Tibial nerve (tissue), 4 donors: ENCODE results near the gene GDE1. TPM values are rescaled to one million over a fixed set of nuclear protein-coding genes. Genes with fewer than 3 reads are reported as not detected.

ENCODE experiments used
- DNase-seq, 2 donors: peaks; one replicate each; pipeline ENCODE4 v3.0.0-alpha.2; 2019; ENCODE audit warnings: low spot score in 2 of 2
- H3K27ac ChIP-seq, 4 donors: fragments of 200-600 bp; sonication (generic) in 3 of 4; one replicate each; pipeline ENCODE4 v1.5.1; 2017 to 2019; ENCODE audit warnings: mild to moderate bottlenecking in 1 of 4
- H3K27me3 ChIP-seq, 2 donors: fragments of 200-600 bp; sonication (generic) in 1 of 2; one replicate each; pipeline versions ENCODE4 v1.5.1 to v1.6.0; 2017 to 2019
- H3K36me3 ChIP-seq, 3 donors: fragments of 200-600 bp; sonication (generic); one replicate each; pipeline ENCODE4 v1.5.1; 2018 to 2019
- H3K4me1 ChIP-seq, 4 donors: fragments of 200-600 bp; sonication (generic) in 3 of 4; one replicate each; pipeline ENCODE4 v1.5.1; 2017 to 2019
- H3K4me3 ChIP-seq, 4 donors: fragments of 200-600 bp; sonication (generic) in 3 of 4; one replicate each; pipeline ENCODE4 v1.5.1; 2017 to 2019; ENCODE audit warnings: mild to moderate bottlenecking in 1 of 4, moderate library complexity in 1 of 4
- H3K9me3 ChIP-seq, 4 donors: fragments of 200-600 bp; sonication (generic) in 3 of 4; one replicate each; pipeline ENCODE4 v1.5.1; 2017 to 2019
- CTCF ChIP-seq, 5 experiments: fragments of 200-600 bp in 3 of 5; fragments of 450-650 bp in 2 of 5; sonication (generic) in 3 of 5; IDR thresholded peaks; one replicate each; pipeline ENCODE4 v1.5.1; 2016 to 2019; ENCODE audit warnings: antibody characterized with exemption in 5 of 5, mild to moderate bottlenecking in 3 of 5, moderate library complexity in 2 of 5
- EP300 ChIP-seq, 2 donors: sonication (generic); formaldehyde crosslinking; IDR thresholded peaks; one replicate each; pipeline ENCODE4 v1.6.1; 2017; ENCODE audit warnings: antibody characterized with exemption in 2 of 2, mild to moderate bottlenecking in 1 of 2
- POLR2A ChIP-seq, 2 donors: fragments of 450-650 bp; IDR thresholded peaks; one replicate each; pipeline ENCODE4 v1.6.1; 2017; ENCODE audit warnings: antibody characterized with exemption in 2 of 2, mild to moderate bottlenecking in 2 of 2, moderate library complexity in 2 of 2
- WGBS, 2 donors: methylation state at CpG; one replicate each; pipeline ENCODE4 v1.1.5; 2018; 5-methylcytosine and 5-hydroxymethylcytosine counted together
- total RNA-seq, 4 donors: library from RNA; depleted of rRNA; stranded (reverse); fragments of >200 nt; gene quantifications; one replicate each; pipeline ENCODE4 v1.1.0, GENCODE V29; 2016

GDE1 gene
- total RNA-seq, 4 donors from 2014 or later: 40.6 to 58.1 (median 45.0) TPM

- DNase-seq: no peak
- Histone ChIP-seq H3K27ac (no peak overlapping the region), H3K4me1 (no peaks in the 10 kb centered on the region), H3K36me3 (no peaks in the 10 kb centered on the region), H3K4me3 (no peak overlapping the region), H3K9me3 (peaks cover 0 to 6% (median 0%) of the 10 kb centered on the region in 4 donors), H3K27me3 (no peaks in the 10 kb centered on the region)
- WGBS, 2 donors: 92 to 100% methylated on average over 1 of the region's 1 CpG
- no peak for TF ChIP-seq POLR2A (IDR thresholded peaks at IDR 0.05)
- no peak for TF ChIP-seq EP300 (IDR thresholded peaks at IDR 0.05)
- no peak for TF ChIP-seq CTCF (IDR thresholded peaks at IDR 0.05)
These were observed 39.6 kb downstream of the GDE1 start for GRCh38 chr16:19482291-19482690.

GRCh38 chr16:19481769-19482168 lies 40.1 kb downstream of the GDE1 start:
- no peaks in the 10 kb centered on the region for H3K27me3 ChIP-seq
- H3K4me3 ChIP-seq: no peak overlapping the region
- H3K36me3 ChIP-seq: no peaks in the 10 kb centered on the region
- WGBS, 2 donors: 81 to 93% methylated on average over 5 of the region's 5 CpGs
- peaks cover 0 to 6% (median 0%) of the 10 kb centered on the region in 4 donors for H3K9me3 ChIP-seq
- H3K27ac ChIP-seq: no peak overlapping the region
- H3K4me1 ChIP-seq: no peaks in the 10 kb centered on the region
- no peak for TF ChIP-seq EP300 (IDR thresholded peaks at IDR 0.05)
- TF ChIP-seq POLR2A (IDR thresholded peaks at IDR 0.05): no peak
- DNase-seq: no peak

GRCh38 chr16:19481296-19481695 lies 40.6 kb downstream of the GDE1 start:
- Histone ChIP-seq H3K4me3 (no peak overlapping the region), H3K27me3 (no peaks in the 10 kb centered on the region), H3K27ac (no peak overlapping the region), H3K9me3 (peaks cover 0 to 6% (median 0%) of the 10 kb centered on the region in 4 donors), H3K4me1 (no peaks in the 10 kb centered on the region), H3K36me3 (no peaks in the 10 kb centered on the region)
- WGBS, 2 donors: 69 to 71% methylated on average over 2 of the region's 2 CpGs
- no peak for DNase-seq
- TF ChIP-seq CTCF (IDR thresholded peaks at IDR 0.05) (no peak), EP300 (IDR thresholded peaks at IDR 0.05) (no peak), POLR2A (IDR thresholded peaks at IDR 0.05) (no peak)

GRCh38 chr16:19479302-19479721 lies 42.6 kb downstream of the GDE1 start:
- WGBS, 2 donors: 69 to 89% methylated on average over 3 of the region's 3 CpGs
- Histone ChIP-seq H3K27me3 (no peaks in the 10 kb centered on the region), H3K4me1 (no peaks in the 10 kb centered on the region), H3K9me3 (peaks cover 0 to 6% (median 0%) of the 10 kb centered on the region in 4 donors), H3K4me3 (no peak overlapping the region), H3K27ac (no peak overlapping the region), H3K36me3 (no peaks in the 10 kb centered on the region)
- DNase-seq: no peak
- TF ChIP-seq CTCF (IDR thresholded peaks at IDR 0.05): no peak
- no peak for TF ChIP-seq EP300 (IDR thresholded peaks at IDR 0.05)
- TF ChIP-seq POLR2A (IDR thresholded peaks at IDR 0.05): no peak

GRCh38 chr16:19478505-19478904 lies 43.4 kb downstream of the GDE1 start:
- DNase-seq: no peak
- Histone ChIP-seq H3K4me3 (no peak overlapping the region), H3K36me3 (no peaks in the 10 kb centered on the region), H3K27me3 (no peaks in the 10 kb centered on the region), H3K4me1 (no peaks in the 10 kb centered on the region), H3K27ac (no peak overlapping the region), H3K9me3 (peaks cover 0 to 6% (median 0%) of the 10 kb centered on the region in 4 donors)
- TF ChIP-seq POLR2A (IDR thresholded peaks at IDR 0.05) (no peak), CTCF (IDR thresholded peaks at IDR 0.05) (no peak), EP300 (IDR thresholded peaks at IDR 0.05) (no peak)
- WGBS, 2 donors: 85 to 90% methylated on average over 1 of the region's 1 CpG

GRCh38 chr16:19474617-19475016 lies 47.3 kb downstream of the GDE1 start:
- Histone ChIP-seq H3K36me3 (no peaks in the 10 kb centered on the region), H3K27ac (no peak overlapping the region), H3K4me3 (no peak overlapping the region), H3K9me3 (no peaks in the 10 kb centered on the region), H3K4me1 (no peaks in the 10 kb centered on the region), H3K27me3 (no peaks in the 10 kb centered on the region)
- DNase-seq: no peak
- TF ChIP-seq EP300 (IDR thresholded peaks at IDR 0.05): no peak
- no peak for TF ChIP-seq POLR2A (IDR thresholded peaks at IDR 0.05)
- no peak for TF ChIP-seq CTCF (IDR thresholded peaks at IDR 0.05)
- 49 to 56% methylated on average over 5 of the region's 5 CpGs for WGBS, 2 donors
